SU-DHL-6 (cell line): ENCODE results near the gene PDCL3.

Source experiments
- H2AFZ ChIP-seq: fragments of 200-600 bp; sonication (generic); 2 replicates; pipeline ENCODE4 v1.6.1; 2014; ENCODE audit warnings: low read depth, mild to moderate bottlenecking, moderate library complexity, mixed read lengths, antibody characterized with exemption, low read length; ENCODE audit not compliant: severe bottlenecking
- H3F3A ChIP-seq: fragments of 200-600 bp; shearing (Covaris generic); 2 replicates; pipeline ENCODE4 v1.6.0; 2016; ENCODE audit warnings: antibody characterized with exemption, mild to moderate bottlenecking; ENCODE audit not compliant: insufficient read depth
- H3K27ac ChIP-seq: fragments of 200-600 bp; sonication (generic); 2 replicates; pipeline ENCODE4 v1.5.1; 2016; ENCODE audit warnings: low read depth, mild to moderate bottlenecking, low read length, moderate library complexity, mixed read lengths
- H3K27me3 ChIP-seq: fragments of 200-600 bp; sonication (generic), shearing (Covaris generic); 2 replicates; pipeline ENCODE4 v1.6.0; 2014; ENCODE audit warnings: mild to moderate bottlenecking, low read length
- H3K36me3 ChIP-seq: fragments of 200-600 bp; sonication (generic); 2 replicates; pipeline ENCODE4 v1.6.1; 2014; ENCODE audit warnings: mild to moderate bottlenecking, low read length, mixed read lengths
- H3K4me2 ChIP-seq: fragments of 300-600, 200-600 bp; shearing (Covaris generic), sonication (generic); 2 replicates; pipeline ENCODE4 v1.6.0; 2014; ENCODE audit warnings: low read length, low read depth, mild to moderate bottlenecking; ENCODE audit not compliant: poor library complexity, severe bottlenecking
- H3K4me3 ChIP-seq: fragments of 200-600 bp; sonication (generic); 2 replicates; pipeline ENCODE4 v1.5.1; 2014; ENCODE audit warnings: antibody characterized with exemption, low read length, mild to moderate bottlenecking, mixed read lengths; ENCODE audit not compliant: insufficient read depth, poor library complexity, severe bottlenecking
- H3K79me2 ChIP-seq: fragments of 200-600 bp; sonication (generic); 2 replicates; pipeline ENCODE4 v1.6.1; 2014; ENCODE audit warnings: mild to moderate bottlenecking, low read length, moderate library complexity; ENCODE audit not compliant: insufficient read depth
- H3K9ac ChIP-seq: fragments of 200-600 bp; sonication (generic); 2 replicates; pipeline ENCODE4 v1.7.0; 2014; ENCODE audit warnings: mild to moderate bottlenecking, low read length
- H3K9me2 ChIP-seq: fragments of 200-600 bp; sonication (generic); replicated peaks from 2 replicates; pipeline ENCODE4 v1.6.1; 2014; ENCODE audit warnings: low read length; ENCODE audit not compliant: insufficient read depth
- H3K9me3 ChIP-seq: fragments of 200-600 bp; sonication (generic); 2 replicates; pipeline ENCODE4 v1.6.1; 2014; ENCODE audit warnings: low read length, mixed read lengths; ENCODE audit not compliant: insufficient read depth
- H4K20me1 ChIP-seq: fragments of 200-600 bp; sonication (generic); 2 replicates; pipeline ENCODE4 v1.6.1; 2014; ENCODE audit warnings: low read depth, mild to moderate bottlenecking, antibody characterized with exemption, low read length, moderate library complexity, mixed read lengths
- EZH2phosphoT487 ChIP-seq: fragments of 200-600 bp; sonication (generic), shearing (Covaris generic); conservative IDR thresholded peaks from 2 replicates; pipeline ENCODE4 v1.6.1; 2018; ENCODE audit warnings: mild to moderate bottlenecking, antibody characterized with exemption, low read length, moderate library complexity, mixed read lengths
- TF ChIP-seq, protein P1 (sequence below): fragments of 200-600 bp; sonication (generic); IDR thresholded peaks from one replicate; pipeline ENCODE4 v1.5.1; 2017; ENCODE audit warnings: antibody characterized with exemption, mild to moderate bottlenecking, low read length, moderate library complexity; ENCODE audit not compliant: insufficient read depth, poor library complexity, severe bottlenecking

Gene PDCL3

DNA sequence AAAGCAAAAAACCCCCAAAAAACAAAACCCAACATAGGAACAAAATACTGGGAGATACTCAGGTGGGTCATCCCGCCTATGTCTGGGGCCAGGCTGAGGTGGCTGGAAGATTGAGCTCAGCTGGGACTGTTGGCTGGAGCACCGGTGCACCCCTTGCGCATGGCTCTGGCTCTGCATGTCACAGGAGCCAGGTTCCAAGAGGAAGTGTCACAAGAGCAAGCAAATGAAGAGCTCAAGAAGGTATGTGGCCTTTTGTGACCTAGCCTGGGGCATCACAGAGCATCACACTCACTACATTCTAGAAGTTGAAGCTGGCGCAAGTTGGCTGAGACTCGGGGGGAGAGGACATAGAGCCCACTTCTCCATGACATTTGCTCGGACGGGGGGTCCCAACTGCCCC is 40.6 kb downstream of the PDCL3 start:
- TF ChIP-seq EZH2phosphoT487, result no peak
- TF ChIP-seq, protein P1, sequence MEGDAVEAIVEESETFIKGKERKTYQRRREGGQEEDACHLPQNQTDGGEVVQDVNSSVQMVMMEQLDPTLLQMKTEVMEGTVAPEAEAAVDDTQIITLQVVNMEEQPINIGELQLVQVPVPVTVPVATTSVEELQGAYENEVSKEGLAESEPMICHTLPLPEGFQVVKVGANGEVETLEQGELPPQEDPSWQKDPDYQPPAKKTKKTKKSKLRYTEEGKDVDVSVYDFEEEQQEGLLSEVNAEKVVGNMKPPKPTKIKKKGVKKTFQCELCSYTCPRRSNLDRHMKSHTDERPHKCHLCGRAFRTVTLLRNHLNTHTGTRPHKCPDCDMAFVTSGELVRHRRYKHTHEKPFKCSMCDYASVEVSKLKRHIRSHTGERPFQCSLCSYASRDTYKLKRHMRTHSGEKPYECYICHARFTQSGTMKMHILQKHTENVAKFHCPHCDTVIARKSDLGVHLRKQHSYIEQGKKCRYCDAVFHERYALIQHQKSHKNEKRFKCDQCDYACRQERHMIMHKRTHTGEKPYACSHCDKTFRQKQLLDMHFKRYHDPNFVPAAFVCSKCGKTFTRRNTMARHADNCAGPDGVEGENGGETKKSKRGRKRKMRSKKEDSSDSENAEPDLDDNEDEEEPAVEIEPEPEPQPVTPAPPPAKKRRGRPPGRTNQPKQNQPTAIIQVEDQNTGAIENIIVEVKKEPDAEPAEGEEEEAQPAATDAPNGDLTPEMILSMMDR, result no peak
- Histone ChIP-seq H4K20me1 (no peaks in the 10 kb centered on the region), H3K79me2 (no peaks in the 10 kb centered on the region), H3K27me3 (no peaks in the 10 kb centered on the region), H3F3A (no peaks in the 10 kb centered on the region), H3K27ac (no peak overlapping the region), H3K4me2 (no peak overlapping the region), H2AFZ (no peak overlapping the region), H3K9ac (no peak overlapping the region), H3K36me3 (no peaks in the 10 kb centered on the region), H3K9me2 (no peaks in the 10 kb centered on the region), H3K4me3 (no peak overlapping the region), H3K9me3 (no peaks in the 10 kb centered on the region)

DNA sequence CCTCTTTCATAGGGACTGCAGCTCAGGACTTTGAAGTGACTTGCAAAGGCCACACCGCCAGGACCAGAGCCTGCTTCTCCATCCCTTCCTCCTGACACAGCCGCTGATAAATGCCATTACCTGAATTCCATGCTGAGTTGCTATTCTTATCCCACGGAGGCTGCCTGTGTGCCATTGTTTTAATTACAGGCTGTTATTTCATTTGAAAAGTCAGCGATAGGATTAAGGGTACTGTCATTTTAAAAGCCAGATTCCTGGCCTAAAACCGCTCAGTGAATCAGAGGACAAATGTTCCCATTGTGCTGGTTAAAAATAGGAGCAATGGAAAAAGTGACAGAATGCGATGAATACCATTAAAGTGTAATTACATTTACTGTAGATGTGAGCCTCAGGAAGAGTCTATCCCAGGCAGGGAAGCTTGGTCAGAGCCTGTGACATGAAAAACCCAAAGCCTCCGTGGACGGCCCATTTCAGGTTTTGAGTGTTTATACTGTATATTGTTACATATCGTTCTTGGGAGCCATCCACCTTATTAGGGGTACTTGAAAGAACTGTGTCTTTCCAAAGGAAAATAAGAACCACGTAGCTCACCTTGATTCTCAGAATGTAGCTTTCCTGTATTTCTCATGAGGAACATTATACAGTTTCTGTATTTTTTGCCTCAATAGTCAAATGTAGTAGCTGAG is 41.3 kb downstream of the PDCL3 start:
- Histone ChIP-seq H3K9ac (no peak overlapping the region), H3K27me3 (no peaks in the 10 kb centered on the region), H4K20me1 (no peaks in the 10 kb centered on the region), H3K4me3 (no peak overlapping the region), H3K79me2 (no peaks in the 10 kb centered on the region), H3K4me2 (no peak overlapping the region), H3K9me2 (no peaks in the 10 kb centered on the region), H3F3A (no peaks in the 10 kb centered on the region), H2AFZ (no peak overlapping the region), H3K9me3 (no peaks in the 10 kb centered on the region), H3K36me3 (no peaks in the 10 kb centered on the region), H3K27ac (no peak overlapping the region)
- TF ChIP-seq EZH2phosphoT487, result no peak
- TF ChIP-seq, protein P1, result no peak

DNA sequence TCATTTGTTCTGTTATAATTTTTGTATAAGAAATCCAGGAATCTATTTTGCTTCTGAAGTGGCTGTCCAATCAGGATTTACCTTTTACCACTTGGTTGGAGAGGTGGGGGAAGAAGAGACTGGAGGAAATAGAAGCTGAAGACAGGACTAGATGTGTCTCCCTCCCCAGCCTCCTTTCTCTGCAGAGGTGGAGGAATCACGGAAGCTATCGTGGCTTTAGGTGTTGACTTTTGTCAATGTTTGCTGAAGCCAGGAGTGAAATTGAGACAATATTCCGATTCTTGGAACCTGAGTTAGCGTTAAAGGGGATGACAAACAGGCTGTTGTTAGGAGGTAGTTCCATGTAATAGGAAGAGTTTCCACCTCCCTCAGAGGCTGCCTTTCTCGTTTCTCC is 43.5 kb downstream of the PDCL3 start:
- no peak overlapping the region for H2AFZ ChIP-seq

More for the DNA sequence above, 43.5 kb downstream of the PDCL3 start:
- H3K79me2 ChIP-seq, result no peaks in the 10 kb centered on the region
- no peaks in the 10 kb centered on the region for H3K27me3 ChIP-seq
- no peak overlapping the region for H3K9ac ChIP-seq
- H3F3A ChIP-seq, result no peaks in the 10 kb centered on the region
- no peaks in the 10 kb centered on the region for H3K9me3 ChIP-seq
- no peak overlapping the region for H3K4me2 ChIP-seq
- H3K4me3 ChIP-seq, result no peak overlapping the region
- no peaks in the 10 kb centered on the region for H3K36me3 ChIP-seq
- no peak overlapping the region for H3K27ac ChIP-seq
- no peaks in the 10 kb centered on the region for H4K20me1 ChIP-seq
- no peaks in the 10 kb centered on the region for H3K9me2 ChIP-seq
- no peak for TF ChIP-seq EZH2phosphoT487
- TF ChIP-seq, protein P1, result no peak
